Vagina (tissue), 2 donors: ENCODE measurements around the gene BAG5.

ENCODE experiments used
- POLR2A ChIP-seq, 2 donors: fragments of 450-650 bp; IDR thresholded peaks; one replicate each; pipeline ENCODE4 v1.6.1; 2017; ENCODE audit warnings: antibody characterized with exemption in 2 of 2, mild to moderate bottlenecking in 2 of 2, moderate library complexity in 2 of 2
- POLR2AphosphoS5 ChIP-seq, 2 donors: sonication (generic); formaldehyde crosslinking; IDR thresholded peaks; one replicate each; pipeline ENCODE4 v1.9.0; 2017; ENCODE audit warnings: antibody characterized with exemption in 2 of 2, mild to moderate bottlenecking in 2 of 2, low read depth in 1 of 2; ENCODE audit not compliant: insufficient read depth in 1 of 2
- TF ChIP-seq, protein P1 (sequence below), 3 experiments: fragments of 450-650 bp in 2 of 3; fragments of 200-600 bp in 1 of 3; sonication (generic) in 1 of 3; IDR thresholded peaks; one replicate each; pipeline ENCODE4 v1.5.1; 2017 to 2019; ENCODE audit warnings: antibody characterized with exemption in 3 of 3, mild to moderate bottlenecking in 2 of 3, moderate library complexity in 2 of 3

DNA sequence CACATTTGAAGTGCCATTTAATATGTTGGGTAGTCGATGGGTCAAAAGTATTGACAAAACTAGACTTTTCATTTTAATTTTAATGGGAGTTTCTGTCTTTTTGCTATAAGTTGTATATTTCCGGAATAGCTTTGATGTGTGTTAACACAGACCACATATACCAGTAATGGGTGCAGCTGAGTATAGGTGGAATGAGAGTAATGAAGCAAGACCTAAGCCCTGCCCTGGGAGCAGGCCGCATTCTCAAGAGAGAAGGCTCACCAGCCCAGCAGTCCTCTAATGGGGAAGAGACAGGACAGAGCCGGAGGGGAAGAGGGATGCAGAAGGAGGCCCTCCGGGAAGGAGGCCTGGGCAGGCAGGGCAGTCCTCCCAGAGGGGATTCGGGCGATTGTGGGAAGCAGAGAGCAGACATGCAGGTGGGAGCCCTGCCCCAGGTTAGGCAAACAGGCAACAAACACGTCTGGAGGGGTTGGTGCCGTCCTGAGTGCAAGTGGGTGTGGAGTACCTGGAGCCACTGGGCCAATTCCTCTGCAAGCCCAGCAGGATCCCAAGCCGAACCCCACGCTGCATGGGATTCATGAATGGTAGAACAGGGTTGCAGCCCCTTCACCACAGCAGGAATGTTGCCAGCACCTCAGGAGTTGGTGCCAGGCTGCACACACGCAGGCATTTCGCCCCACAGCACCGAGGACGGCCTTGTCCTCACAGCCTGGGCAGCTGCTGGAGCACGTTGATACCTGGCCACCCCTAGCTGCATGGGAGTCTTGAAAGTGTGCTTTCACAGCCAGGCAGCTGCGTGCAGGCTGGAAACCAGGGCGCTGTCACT is 47.6 kb downstream of the BAG5 start:
- TF ChIP-seq, protein P1, sequence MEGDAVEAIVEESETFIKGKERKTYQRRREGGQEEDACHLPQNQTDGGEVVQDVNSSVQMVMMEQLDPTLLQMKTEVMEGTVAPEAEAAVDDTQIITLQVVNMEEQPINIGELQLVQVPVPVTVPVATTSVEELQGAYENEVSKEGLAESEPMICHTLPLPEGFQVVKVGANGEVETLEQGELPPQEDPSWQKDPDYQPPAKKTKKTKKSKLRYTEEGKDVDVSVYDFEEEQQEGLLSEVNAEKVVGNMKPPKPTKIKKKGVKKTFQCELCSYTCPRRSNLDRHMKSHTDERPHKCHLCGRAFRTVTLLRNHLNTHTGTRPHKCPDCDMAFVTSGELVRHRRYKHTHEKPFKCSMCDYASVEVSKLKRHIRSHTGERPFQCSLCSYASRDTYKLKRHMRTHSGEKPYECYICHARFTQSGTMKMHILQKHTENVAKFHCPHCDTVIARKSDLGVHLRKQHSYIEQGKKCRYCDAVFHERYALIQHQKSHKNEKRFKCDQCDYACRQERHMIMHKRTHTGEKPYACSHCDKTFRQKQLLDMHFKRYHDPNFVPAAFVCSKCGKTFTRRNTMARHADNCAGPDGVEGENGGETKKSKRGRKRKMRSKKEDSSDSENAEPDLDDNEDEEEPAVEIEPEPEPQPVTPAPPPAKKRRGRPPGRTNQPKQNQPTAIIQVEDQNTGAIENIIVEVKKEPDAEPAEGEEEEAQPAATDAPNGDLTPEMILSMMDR (IDR thresholded peaks at IDR 0.05) = no peak
- TF ChIP-seq POLR2A (IDR thresholded peaks at IDR 0.05) = no peak
- no peak for TF ChIP-seq POLR2AphosphoS5 (IDR thresholded peaks at IDR 0.05; ENCODE audit: insufficient read depth in 1 of 2, low read depth in 1 of 2)
